B cell (primary cell): Measurements from ENCODE around the gene XAF1. TPM values are rescaled to one million over a fixed set of nuclear protein-coding genes. Genes with fewer than 3 reads are reported as not detected.

Experiments
- ATAC-seq: fragments of 200-7000 bp; cut with Tn5 transposase; one replicate; pipeline ENCODE4 v1.10.0; 2021; ENCODE audit warnings: low read depth, mild to moderate bottlenecking, moderate number of reproducible peaks, moderate library complexity
- CTCF ChIA-PET: fragments of 350-600 bp; sonication (Branson Sonifier 250); formaldehyde crosslinking; loops from one replicate; lab custom pipeline; 2021; ENCODE audit warnings: antibody characterized with exemption, inconsistent platforms; lab: Charles Lee
- POLR2A ChIA-PET: fragments of 350-600 bp; sonication (Branson Sonifier 250); formaldehyde crosslinking; loops from one replicate; lab custom pipeline; 2021; ENCODE audit warnings: antibody characterized with exemption; lab: Charles Lee
- DNase-seq: peaks from one replicate; pipeline ENCODE4 v3.0.0; 2013
- H2AFZ ChIP-seq: 2 replicates; pipeline ENCODE4 v1.6.1; 2012; ENCODE audit warnings: mild to moderate bottlenecking, low read depth, low read length; ENCODE audit not compliant: insufficient read depth, poor library complexity, severe bottlenecking
- H3K27ac ChIP-seq, 2 donors: 1 replicate in 1 of 2; 2 replicates in 1 of 2; pipeline ENCODE4 v1.5.1; 2012 to 2013; ENCODE audit warnings: low read length in 2 of 2, mild to moderate bottlenecking in 2 of 2, moderate library complexity in 1 of 2
- H3K27me3 ChIP-seq, 4 experiments: fragments of 200-600 bp in 1 of 4; sonication (generic) in 1 of 4; replicated peaks in 1 of 4; 1 replicate in 2 of 4; 2 replicates in 2 of 4; pipeline versions ENCODE4 v1.6.1 to v1.7.0; 2013 to 2016; ENCODE audit warnings: low read length in 3 of 4, mild to moderate bottlenecking in 2 of 4, mixed read lengths in 1 of 4, moderate library complexity in 1 of 4; ENCODE audit not compliant: insufficient read depth in 4 of 4, control insufficient read depth in 3 of 4; ENCODE audit errors: control extremely low read depth in 1 of 4
- H3K36me3 ChIP-seq, 2 experiments: replicated peaks in 1 of 2; 1 replicate in 1 of 2; 2 replicates in 1 of 2; pipeline versions ENCODE4 v1.6.1 to v1.7.1; 2013; ENCODE audit warnings: low read length in 1 of 2; ENCODE audit not compliant: insufficient read depth in 2 of 2, control insufficient read depth in 1 of 2; ENCODE audit errors: control extremely low read depth in 1 of 2, extremely low read depth in 1 of 2
- H3K4me1 ChIP-seq, 2 donors: fragments of 200-600 bp in 1 of 2; sonication (generic) in 1 of 2; 1 replicate in 1 of 2; 2 replicates in 1 of 2; pipeline versions ENCODE4 v1.5.1 to v1.6.1; 2013 to 2017; ENCODE audit warnings: low read length in 2 of 2; ENCODE audit not compliant: control insufficient read depth in 2 of 2, insufficient read depth in 2 of 2
- H3K4me2 ChIP-seq: replicated peaks from 2 replicates; pipeline ENCODE3; 2012; ENCODE audit warnings: mild to moderate bottlenecking, low read depth, low read length; ENCODE audit not compliant: poor library complexity, severe bottlenecking
- H3K4me3 ChIP-seq, 5 experiments: fragments of 200-600 bp in 1 of 5; sonication (generic) in 1 of 5; 1 replicate in 3 of 5; 2 replicates in 2 of 5; pipeline versions ENCODE4 v1.5.1 to v1.7.0; 2011 to 2016; ENCODE audit warnings: low read length in 4 of 5, mild to moderate bottlenecking in 4 of 5, low read depth in 2 of 5, control low read depth in 1 of 5, moderate library complexity in 1 of 5; ENCODE audit not compliant: insufficient read depth in 1 of 5; ENCODE audit errors: control extremely low read depth in 1 of 5, extremely low read depth in 1 of 5
- H3K79me2 ChIP-seq: fragments of 200-600 bp; sonication (generic); one replicate; pipeline ENCODE4 v1.6.0; 2016; ENCODE audit warnings: low read length; ENCODE audit not compliant: control insufficient read depth, insufficient read depth
- H3K9ac ChIP-seq: fragments of 200-600 bp; sonication (generic); 2 replicates; pipeline ENCODE4 v1.6.1; 2017; ENCODE audit warnings: mild to moderate bottlenecking, low read length, moderate library complexity
- H3K9me3 ChIP-seq, 3 donors: one replicate each; pipeline versions ENCODE4 v1.6.1 to v1.7.1; 2013; ENCODE audit warnings: low read length in 2 of 3; ENCODE audit not compliant: control insufficient read depth in 2 of 3, insufficient read depth in 1 of 3; ENCODE audit errors: control extremely low read depth in 1 of 3
- H4K20me1 ChIP-seq: 2 replicates; pipeline ENCODE4 v1.6.0; 2012; ENCODE audit warnings: mild to moderate bottlenecking, low read length; ENCODE audit not compliant: insufficient read depth, control insufficient read depth, poor library complexity, severe bottlenecking
- H3K27ac Mint-ChIP-seq: one replicate; pipeline ENCODE4 v1.8.0; 2021; ENCODE audit warnings: mixed read lengths
- H3K27me3 Mint-ChIP-seq: one replicate; pipeline ENCODE4 v1.8.0; 2021; ENCODE audit warnings: mixed read lengths
- H3K4me1 Mint-ChIP-seq: one replicate; pipeline ENCODE4 v1.8.0; 2021; ENCODE audit warnings: mixed read lengths
- H3K4me3 Mint-ChIP-seq: one replicate; pipeline ENCODE4 v1.8.0; 2021; ENCODE audit warnings: mixed read lengths
- H3K9me3 Mint-ChIP-seq: one replicate; pipeline ENCODE4 v1.8.0; 2022; ENCODE audit warnings: mixed read lengths; ENCODE audit not compliant: insufficient read depth
- EZH2 ChIP-seq: IDR thresholded peaks from 2 replicates; pipeline ENCODE4 v1.6.1; 2012; ENCODE audit warnings: borderline replicate concordance, low read depth, mild to moderate bottlenecking, moderate library complexity, low read length; ENCODE audit not compliant: insufficient read depth, poor library complexity, severe bottlenecking
- WGBS: methylation state at CpG from one replicate; pipeline ENCODE4 v1.1.5; 2013; ENCODE audit warnings: missing lambda C conversion rate; ENCODE audit not compliant: insufficient coverage; 5-methylcytosine and 5-hydroxymethylcytosine counted together
- intact Hi-C: fragments of 100-400 bp; cut with micrococcal nuclease; formaldehyde crosslinking; loops from one replicate; pipeline ENCODE4 v1.10.0; 2022
- polyA plus RNA-seq: library from polyadenylated mRNA; depleted of rRNA; stranded (reverse); fragments of >200 nt; gene quantifications from 2 replicates; pipeline ENCODE4 v1.2.3, GENCODE V29; 2012
- total RNA-seq, 2 donors: library from RNA; stranded (reverse); fragments of 120-200 nt in 1 of 2; gene quantifications; 1 replicate in 1 of 2; 2 replicates in 1 of 2; pipeline versions ENCODE4 v1.2.3 to v1.2.4, GENCODE V29; 2013 to 2022
- TF ChIP-seq, protein P1 (sequence below): fragments of 200-600 bp; IDR thresholded peaks from one replicate; pipeline ENCODE4 v1.8.0; 2022; ENCODE audit warnings: antibody characterized with exemption, mild to moderate bottlenecking

Gene XAF1
- total and polyA plus RNA-seq, 2 donors (not counting 1 experiment from before 2014, with no cell fraction given), result 44.8 to 116 TPM

DNA sequence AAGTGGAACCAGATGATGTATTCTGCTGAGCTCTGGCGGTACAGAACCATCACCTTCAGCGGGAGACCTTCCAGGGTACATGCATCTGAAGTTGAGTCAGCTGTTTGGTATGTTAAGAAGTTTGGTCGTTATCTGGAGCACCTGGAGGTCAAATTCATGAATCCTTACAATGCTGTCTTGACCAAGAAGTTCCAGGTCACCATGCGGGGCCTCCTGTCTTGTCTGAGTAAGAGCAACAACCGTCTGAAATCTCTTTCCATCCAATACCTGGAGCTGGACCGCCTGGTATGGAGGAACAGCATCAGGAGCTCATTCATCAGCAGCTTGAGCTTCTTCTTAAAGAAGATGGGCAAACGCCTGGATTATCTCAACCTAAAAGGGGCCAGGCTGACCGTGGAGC, 24.2 kb downstream of the XAF1 start:
- H3K79me2 ChIP-seq, result no peaks in the 10 kb centered on the region
- H3K27ac Mint-ChIP-seq, result no peak overlapping the region
- peaks cover 2 to 26% (median 3%) of the 10 kb centered on the region in 3 donors for H3K9me3 ChIP-seq
- intact Hi-C loops, result no loop called here
- no peak overlapping the region for H3K27ac ChIP-seq
- peaks cover 2% of the 10 kb centered on the region for H3K9me3 Mint-ChIP-seq
- H3K4me1 Mint-ChIP-seq, result peaks cover 2% of the 10 kb centered on the region
- ChIA-PET POLR2A (no interaction called here), CTCF (no interaction called here)
- H3K4me3 Mint-ChIP-seq, result no peak overlapping the region
- H3K9ac ChIP-seq, result no peak overlapping the region
- ATAC-seq (no peak), DNase-seq (no peak)
- H4K20me1 ChIP-seq, result no peaks in the 10 kb centered on the region
- H3K36me3 ChIP-seq, result no peaks in the 10 kb centered on the region
- no peak overlapping the region for H2AFZ ChIP-seq
- H3K4me1 ChIP-seq, result peaks cover 0 to 3% of the 10 kb centered on the region in 2 donors
- H3K27me3 Mint-ChIP-seq, result peaks cover 63% of the 10 kb centered on the region
- no peak overlapping the region for H3K4me3 ChIP-seq
- H3K27me3 ChIP-seq, result peaks cover 0 to 45% (median 27%) of the 10 kb centered on the region in 4 experiments
- TF ChIP-seq, protein P1, sequence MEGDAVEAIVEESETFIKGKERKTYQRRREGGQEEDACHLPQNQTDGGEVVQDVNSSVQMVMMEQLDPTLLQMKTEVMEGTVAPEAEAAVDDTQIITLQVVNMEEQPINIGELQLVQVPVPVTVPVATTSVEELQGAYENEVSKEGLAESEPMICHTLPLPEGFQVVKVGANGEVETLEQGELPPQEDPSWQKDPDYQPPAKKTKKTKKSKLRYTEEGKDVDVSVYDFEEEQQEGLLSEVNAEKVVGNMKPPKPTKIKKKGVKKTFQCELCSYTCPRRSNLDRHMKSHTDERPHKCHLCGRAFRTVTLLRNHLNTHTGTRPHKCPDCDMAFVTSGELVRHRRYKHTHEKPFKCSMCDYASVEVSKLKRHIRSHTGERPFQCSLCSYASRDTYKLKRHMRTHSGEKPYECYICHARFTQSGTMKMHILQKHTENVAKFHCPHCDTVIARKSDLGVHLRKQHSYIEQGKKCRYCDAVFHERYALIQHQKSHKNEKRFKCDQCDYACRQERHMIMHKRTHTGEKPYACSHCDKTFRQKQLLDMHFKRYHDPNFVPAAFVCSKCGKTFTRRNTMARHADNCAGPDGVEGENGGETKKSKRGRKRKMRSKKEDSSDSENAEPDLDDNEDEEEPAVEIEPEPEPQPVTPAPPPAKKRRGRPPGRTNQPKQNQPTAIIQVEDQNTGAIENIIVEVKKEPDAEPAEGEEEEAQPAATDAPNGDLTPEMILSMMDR, result no peak
- no peak for TF ChIP-seq EZH2
- 90% methylated on average over 8 of the region's 8 CpGs for WGBS
- no peak overlapping the region for H3K4me2 ChIP-seq

DNA sequence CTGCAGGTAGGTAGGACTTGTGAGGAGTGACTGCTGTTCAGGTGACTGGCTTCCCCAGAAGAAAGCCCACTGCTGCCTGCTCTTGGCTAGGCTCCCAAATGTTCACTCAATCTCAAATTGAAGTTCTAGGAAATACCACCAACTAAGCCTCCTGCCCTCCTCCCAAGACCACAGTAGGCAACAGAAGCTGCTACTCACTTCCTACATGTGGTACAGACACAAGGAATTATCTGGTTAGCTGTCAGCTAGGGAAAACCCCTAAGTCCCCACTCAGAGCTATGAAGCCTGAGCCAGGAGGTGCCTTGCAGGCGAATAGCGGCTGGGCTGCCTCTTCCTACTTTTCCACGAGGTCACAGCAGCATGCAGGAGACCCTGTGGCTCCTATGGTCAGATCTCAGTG, 25.0 kb downstream of the XAF1 start:
- intact Hi-C loops, result no loop called here
- POLR2A ChIA-PET, result no interaction called here
- H3K9me3 Mint-ChIP-seq, result peaks cover 2% of the 10 kb centered on the region

More for the DNA sequence above, 25.0 kb downstream of the XAF1 start:
- Mint-ChIP-seq H3K4me1 (peaks cover 2% of the 10 kb centered on the region), H3K27me3 (peaks cover 70% of the 10 kb centered on the region), H3K4me3 (no peak overlapping the region), H3K27ac (no peak overlapping the region)
- TF ChIP-seq EZH2, result no peak
- TF ChIP-seq, protein P1, result no peak
- peaks cover 2 to 17% (median 3%) of the 10 kb centered on the region in 3 donors for H3K9me3 ChIP-seq
- no peak overlapping the region for H2AFZ ChIP-seq
- no peaks in the 10 kb centered on the region for H3K36me3 ChIP-seq
- H3K9ac ChIP-seq, result no peak overlapping the region
- DNase-seq (no peak), ATAC-seq (no peak)
- H3K4me2 ChIP-seq, result no peak overlapping the region
- no peaks in the 10 kb centered on the region for H3K79me2 ChIP-seq
- no peaks in the 10 kb centered on the region for H4K20me1 ChIP-seq
- no peak overlapping the region for H3K4me3 ChIP-seq
- no peaks in the 10 kb centered on the region for H3K4me1 ChIP-seq
- CTCF ChIA-PET, result no interaction called here
- 6% methylated on average over 2 of the region's 3 CpGs for WGBS
- peaks cover 0 to 38% (median 22%) of the 10 kb centered on the region in 4 experiments for H3K27me3 ChIP-seq
- no peak overlapping the region for H3K27ac ChIP-seq
